HEK293 (cell line): ENCODE results near the gene PPP4R2.

Experiments used
- CTCF ChIA-PET: fragments of 350-600 bp; formaldehyde crosslinking; extraction: SDS; loops from one replicate; lab custom pipeline; 2021; ENCODE audit warnings: antibody characterized with exemption; lab: Yijun Ruan, JAX
- POLR2A ChIA-PET: fragments of 300-600 bp; formaldehyde crosslinking; extraction: SDS; loops from one replicate; lab custom pipeline; 2020; ENCODE audit warnings: antibody characterized with exemption, inconsistent platforms; lab: Yijun Ruan, JAX
- H3K27ac ChIP-seq: fragments of 200-500 bp; sonication (Bioruptor generic); 2 replicates; pipeline ENCODE4 v1.5.1; 2014; ENCODE audit warnings: low read depth, low read length, control low read depth, inconsistent platforms; ENCODE audit errors: extremely low read depth
- H3K36me3 ChIP-seq, 2 experiments: fragments of 200-500 bp in 1 of 2; sonication (Bioruptor generic) in 1 of 2; 1 replicate in 1 of 2; 2 replicates in 1 of 2; pipeline ENCODE4 v1.5.1; 2014 to 2017; ENCODE audit warnings: inconsistent platforms in 2 of 2, low read length in 2 of 2; ENCODE audit not compliant: control insufficient read depth in 2 of 2, insufficient read depth in 1 of 2
- H3K4me1 ChIP-seq: fragments of 200-500 bp; sonication (Bioruptor generic); 2 replicates; pipeline ENCODE4 v1.5.1; 2014; ENCODE audit warnings: mild to moderate bottlenecking, low read length, inconsistent platforms; ENCODE audit not compliant: control insufficient read depth, insufficient read depth
- H3K4me3 ChIP-seq: 2 replicates; pipeline ENCODE4 v1.5.1; 2011; ENCODE audit warnings: low read depth, mild to moderate bottlenecking, control low read depth, low read length, moderate library complexity
- H3K9me3 ChIP-seq: fragments of 200-500 bp; sonication (Bioruptor generic); 2 replicates; pipeline ENCODE4 v1.5.1; 2014; ENCODE audit warnings: low read depth, low read length, inconsistent platforms; ENCODE audit not compliant: control insufficient read depth, insufficient read depth
- AEBP2 ChIP-seq: fragments of 450-650 bp; formaldehyde crosslinking; IDR thresholded peaks from 2 replicates; pipeline ENCODE4 v1.5.1; 2016; ENCODE audit warnings: missing biosample characterization, missing genetic modification characterization, borderline replicate concordance
- PBX3 ChIP-seq: sonication (generic); formaldehyde crosslinking; IDR thresholded peaks from 2 replicates; pipeline ENCODE4 v1.8.1; 2022; ENCODE audit warnings: mild to moderate bottlenecking, moderate library complexity, missing genetic modification reagents
- ZBTB49 ChIP-seq: fragments of 450-650 bp; formaldehyde crosslinking; IDR thresholded peaks from 2 replicates; pipeline ENCODE4 v1.5.1; 2016; ENCODE audit warnings: missing biosample characterization, missing genetic modification characterization, low read depth
- ZNF169 ChIP-seq: fragments of 450-650 bp; formaldehyde crosslinking; IDR thresholded peaks from 2 replicates; pipeline ENCODE4 v1.5.1; 2016; ENCODE audit warnings: missing biosample characterization, missing genetic modification characterization
- ZNF404 ChIP-seq: fragments of 450-650 bp; formaldehyde crosslinking; IDR thresholded peaks from 2 replicates; pipeline ENCODE4 v1.5.1; 2017; ENCODE audit warnings: missing biosample characterization, missing genetic modification characterization
- ZNF426 ChIP-seq: fragments of 450-650 bp; formaldehyde crosslinking; IDR thresholded peaks from 2 replicates; pipeline ENCODE4 v1.5.1; 2017; ENCODE audit warnings: missing biosample characterization, missing genetic modification characterization, mild to moderate bottlenecking, inconsistent platforms, moderate library complexity
- ZNF501 ChIP-seq: fragments of 450-650 bp; formaldehyde crosslinking; IDR thresholded peaks from 2 replicates; pipeline ENCODE4 v1.5.1; 2016; ENCODE audit warnings: missing biosample characterization, missing genetic modification characterization
- ZNF645 ChIP-seq: fragments of 450-650 bp; formaldehyde crosslinking; IDR thresholded peaks from 2 replicates; pipeline ENCODE4; 2016; ENCODE audit warnings: missing biosample characterization, missing genetic modification characterization
- ZNF843 ChIP-seq: fragments of 450-650 bp; formaldehyde crosslinking; IDR thresholded peaks from 2 replicates; pipeline ENCODE4 v1.5.1; 2016; ENCODE audit warnings: missing biosample characterization, missing genetic modification characterization

The PPP4R2 gene

GRCh38 chr3:73070675-73071575 lies 74.3 kb downstream of the PPP4R2 start:
- H3K27ac ChIP-seq: no peak overlapping the region

GRCh38 chr3:73071952-73072351 lies 75.3 kb downstream of the PPP4R2 start:
- Histone ChIP-seq H3K4me3 (no peak overlapping the region), H3K9me3 (no peaks in the 10 kb centered on the region), H3K27ac (no peak overlapping the region), H3K36me3 (peaks cover 0 to 10% of the 10 kb centered on the region in 2 experiments; a peak in 1 of 3 replicates), H3K4me1 (no peaks in the 10 kb centered on the region)
- ChIA-PET CTCF (no interaction called here), POLR2A (no interaction called here)
- TF ChIP-seq ZBTB49 (tag by site-specific recombination): no peak

More at GRCh38 chr3:73070675-73071575, 74.3 kb downstream of the PPP4R2 start:
- POLR2A ChIA-PET: no interaction called here
- CTCF ChIA-PET: interaction anchor here (1.6 kb wide), 1 partner anchor 12 kb away, joined by 3 read pairs; no protein-coding TSS in a partner anchor
- TF ChIP-seq PBX3 (CRISPR knock-in tag) (no peak), ZNF169 (tag by site-specific recombination) (no peak)
- Histone ChIP-seq H3K9me3 (no peaks in the 10 kb centered on the region), H3K4me1 (no peaks in the 10 kb centered on the region), H3K4me3 (no peak overlapping the region), H3K36me3 (peaks cover 0 to 16% of the 10 kb centered on the region in 2 experiments; a peak in 1 of 3 replicates)

GRCh38 chr3:73072634-73073033 lies 76.0 kb downstream of the PPP4R2 start:
- Histone ChIP-seq H3K4me3 (no peak overlapping the region), H3K9me3 (no peaks in the 10 kb centered on the region), H3K36me3 (peaks cover 0 to 7% of the 10 kb centered on the region in 2 experiments; a peak in 1 of 3 replicates), H3K27ac (no peak overlapping the region), H3K4me1 (no peaks in the 10 kb centered on the region)
- TF ChIP-seq ZNF645 (no peak), ZNF501 (tag by site-specific recombination) (no peak), AEBP2 (tag by site-specific recombination) (no peak), ZNF843 (tag by site-specific recombination) (no peak), ZNF404 (no peak), ZNF426 (tag by site-specific recombination) (no peak)
- ChIA-PET POLR2A (no interaction called here), CTCF (interaction anchor here (1.6 kb wide), 1 partner anchor 221 kb away, joined by 4 read pairs; no protein-coding TSS in a partner anchor)
